HG03095 (cell line): ENCODE data around the gene FOXI3.
"Not testable (repeated sequence)": the region's sequence is repeated elsewhere in the genome, so short reads cannot be mapped to it uniquely, and the experiment has no call there.

Experiments used
- ATAC-seq: cut with Tn5 transposase; IDR thresholded peaks from one replicate; pipeline ENCODE4 v1.9.1; 2021; ENCODE audit warnings: moderate library complexity; ENCODE audit not compliant: unreplicated experiment

The FOXI3 gene

GRCh38 chr2:88442473-88442872 lies 10.0 kb downstream of the FOXI3 start:
- ATAC-seq = no peak

DNA sequence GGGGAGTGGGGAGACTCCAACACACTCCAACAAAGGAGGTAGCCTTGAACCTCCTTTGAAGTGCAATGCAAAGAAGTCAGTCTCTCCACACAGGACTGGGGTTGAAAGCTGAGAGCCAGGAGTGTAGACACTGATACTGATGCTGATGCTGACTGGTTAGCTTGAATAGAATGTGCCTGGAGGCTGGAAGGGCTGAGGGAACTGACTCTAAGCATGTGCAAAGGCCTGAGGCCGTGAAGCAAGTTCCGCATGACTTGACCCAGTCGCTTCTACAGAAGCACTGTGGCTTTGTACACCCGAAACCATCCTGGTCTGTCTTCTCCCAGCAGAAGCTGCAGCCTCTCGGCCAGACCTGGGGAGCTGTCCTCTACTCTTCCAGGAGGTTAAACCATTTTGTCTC lies 10.4 kb downstream of the FOXI3 start:
- ATAC-seq = no peak

DNA sequence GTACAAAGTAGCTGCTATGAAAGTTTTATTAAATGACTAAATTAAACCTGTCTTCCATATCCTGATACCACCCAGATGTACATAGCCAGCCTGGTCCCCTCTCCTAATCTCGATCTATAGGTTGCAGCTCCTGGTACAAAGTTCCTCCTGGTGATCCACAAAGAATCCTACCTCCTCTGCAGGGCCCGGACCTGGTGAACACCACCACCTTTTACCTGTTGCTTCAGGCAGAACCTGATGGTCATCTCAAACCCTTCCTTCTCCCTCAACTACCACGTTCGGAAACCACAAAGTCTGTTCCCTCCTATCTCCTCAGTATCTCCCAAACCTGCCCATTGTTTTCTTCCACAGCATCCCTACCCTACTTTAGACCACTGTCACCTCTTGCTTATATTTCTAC lies 15.5 kb downstream of the FOXI3 start:
- no peak for ATAC-seq

DNA sequence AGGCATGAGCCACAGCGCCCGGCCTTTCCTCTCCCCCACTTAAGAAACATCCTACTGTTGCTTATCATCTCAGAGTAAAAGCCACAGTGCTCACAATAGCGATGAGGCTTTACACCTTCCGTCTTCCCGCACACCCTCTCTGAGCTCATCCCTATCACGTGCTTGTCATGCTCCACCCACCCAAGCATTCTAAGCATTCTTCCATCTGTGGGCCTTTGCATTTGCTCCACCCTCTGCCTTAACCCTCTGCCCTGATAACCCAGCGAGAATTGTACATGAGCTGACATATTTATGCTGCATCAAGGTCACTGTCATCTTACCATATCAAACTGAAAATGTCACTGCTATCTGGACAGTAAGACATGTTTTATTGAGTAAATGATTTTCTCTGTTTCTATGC lies 22.6 kb downstream of the FOXI3 start:
- no peak for ATAC-seq

DNA sequence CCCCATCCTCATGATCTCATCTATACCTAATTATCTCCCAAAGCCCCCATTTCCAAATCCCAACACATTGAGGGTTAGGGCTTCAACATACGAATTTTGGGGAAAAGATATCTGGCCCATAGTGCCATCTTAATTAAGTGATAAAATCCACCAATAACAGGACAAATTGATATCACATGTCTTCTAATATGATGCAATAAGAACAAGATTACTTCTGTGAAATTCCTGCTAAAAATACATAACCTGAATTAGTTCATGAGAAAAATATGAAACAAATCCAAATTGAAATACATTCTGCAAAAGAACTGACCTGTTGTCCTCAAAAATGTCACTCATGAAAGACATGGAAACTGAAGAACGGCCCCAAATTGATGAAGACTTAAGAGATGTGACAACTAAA lies 28.8 kb downstream of the FOXI3 start:
- no peak for ATAC-seq

GRCh38 chr2:88419051-88419450 lies 33.4 kb downstream of the FOXI3 start:
- ATAC-seq = not testable (repeated sequence)

DNA sequence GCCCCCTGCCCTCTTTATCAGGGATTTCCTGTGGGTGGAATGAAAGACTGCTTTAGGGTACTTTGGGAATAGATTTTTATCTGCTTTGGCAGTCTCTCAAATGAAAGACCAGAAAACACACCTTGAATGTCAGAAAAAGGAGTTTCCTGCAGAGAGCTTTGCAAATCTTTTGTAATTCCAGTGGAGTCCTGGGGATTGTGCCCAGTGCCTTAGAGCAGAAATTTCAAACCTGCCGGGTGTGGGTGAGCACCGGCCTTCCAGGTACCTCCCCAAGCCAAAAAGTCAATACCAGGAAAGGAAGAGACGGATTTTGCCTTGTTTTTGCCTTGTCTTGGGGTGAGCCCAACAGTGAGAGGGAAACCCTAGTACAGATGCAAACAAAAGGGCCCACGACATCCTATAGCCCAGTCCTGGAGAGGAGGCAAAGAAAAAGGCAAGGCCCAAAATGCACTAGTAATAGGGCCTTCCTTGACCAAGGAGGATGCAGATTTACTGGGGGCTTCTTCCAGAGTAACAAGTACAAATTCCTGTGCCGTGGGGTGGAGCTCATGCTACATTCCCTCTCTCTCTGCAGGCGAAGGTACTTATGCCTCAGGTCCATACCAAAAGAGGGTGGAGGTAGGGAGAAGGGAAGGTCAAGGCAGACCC lies 36.4 kb downstream of the FOXI3 start:
- no peak for ATAC-seq

DNA sequence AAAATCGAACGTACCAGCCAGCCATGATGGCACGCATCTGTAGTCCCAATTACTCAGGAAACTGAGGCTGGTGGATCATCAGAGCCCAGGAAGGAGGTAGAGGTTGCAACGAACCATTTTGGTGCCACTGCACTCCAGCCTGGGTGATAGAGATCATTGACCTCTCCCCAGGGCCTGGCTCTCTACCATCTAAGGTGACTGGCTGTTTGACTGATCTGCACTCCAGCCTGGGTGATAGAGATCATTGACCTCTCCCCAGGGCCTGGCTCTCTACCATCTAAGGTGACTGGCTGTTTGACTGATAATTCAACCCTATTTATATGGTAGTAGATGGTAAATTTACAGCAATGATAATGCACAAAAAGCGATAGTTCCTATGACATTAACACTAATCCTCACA lies 43.6 kb downstream of the FOXI3 start:
- ATAC-seq = not testable (repeated sequence)

GRCh38 chr2:88400037-88400767 lies 52.3 kb downstream of the FOXI3 start:
- no peak for ATAC-seq

DNA sequence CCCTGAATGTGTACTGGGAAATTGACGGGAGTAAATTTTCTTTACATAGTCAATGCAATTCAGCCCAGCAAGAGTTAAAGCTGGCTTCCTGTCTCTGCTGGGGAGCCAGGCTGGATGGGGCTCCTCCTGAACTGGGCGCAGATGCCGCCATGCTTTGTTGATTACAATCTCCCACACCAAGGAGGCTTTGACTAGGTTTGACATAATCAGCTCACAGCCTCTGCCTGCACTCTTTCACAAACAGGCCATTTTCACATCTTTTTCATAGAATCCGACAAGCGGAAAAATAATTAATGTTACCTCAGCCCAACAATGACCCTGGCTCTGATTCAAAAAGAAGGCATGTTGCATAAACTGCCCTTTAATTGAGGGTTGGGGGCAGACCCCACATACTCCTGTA lies 54.3 kb downstream of the FOXI3 start:
- ATAC-seq = no peak
